Parathyroid adenoma (tissue), 2 donors: ENCODE results near the gene PBX4.

ENCODE experiments used
- H2AFZ ChIP-seq: fragments of 300-600 bp; sonication (generic); one replicate; pipeline ENCODE4 v1.7.0; 2017; ENCODE audit warnings: antibody characterized with exemption, mild to moderate bottlenecking
- H3K27ac ChIP-seq: fragments of 300-600 bp; sonication (generic); one replicate; pipeline ENCODE4 v1.7.0; 2017
- H3K27me3 ChIP-seq: fragments of 300-600 bp; sonication (generic); one replicate; pipeline ENCODE4 v1.7.0; 2017; ENCODE audit warnings: low read length; ENCODE audit not compliant: control insufficient read depth, insufficient read depth
- H3K36me3 ChIP-seq: fragments of 300-600 bp; sonication (generic); one replicate; pipeline ENCODE4 v1.7.0; 2017; ENCODE audit warnings: low read length; ENCODE audit not compliant: control insufficient read depth, insufficient read depth
- H3K4me1 ChIP-seq: fragments of 300-600 bp; sonication (generic); one replicate; pipeline ENCODE4 v1.7.0; 2017; ENCODE audit warnings: control low read depth
- H3K4me2 ChIP-seq: fragments of 300-600 bp; sonication (generic); one replicate; pipeline ENCODE4 v1.7.0; 2017; ENCODE audit warnings: low read length
- H3K4me3 ChIP-seq: fragments of 300-600 bp; sonication (generic); one replicate; pipeline ENCODE4 v1.7.0; 2017; ENCODE audit warnings: low read depth, low read length
- H3K79me2 ChIP-seq: fragments of 300-600 bp; sonication (generic); one replicate; pipeline ENCODE4 v1.7.0; 2017; ENCODE audit warnings: control low read depth
- H3K9ac ChIP-seq: fragments of 300-600 bp; sonication (generic); one replicate; pipeline ENCODE4 v1.7.0; 2017; ENCODE audit warnings: mild to moderate bottlenecking
- H3K9me3 ChIP-seq: fragments of 300-600 bp; sonication (generic); one replicate; pipeline ENCODE4 v1.7.0; 2017; ENCODE audit warnings: low read length; ENCODE audit not compliant: control insufficient read depth
- CTCF ChIP-seq: fragments of 300-600 bp; sonication (generic); IDR thresholded peaks from one replicate; pipeline ENCODE4 v1.7.0; 2017; ENCODE audit warnings: antibody characterized with exemption, mild to moderate bottlenecking
- donor health status: primary hyperparathyroidism.

Gene PBX4

GRCh38 chr19:19514881-19515641, 103.4 kb downstream of the PBX4 start, which contains the start of gene TSSK6:
TSSK6 (minus strand) TSS chr19:19515548; CDS start chr19:19515427, 121 bp downstream.
- no peak for TF ChIP-seq CTCF

GRCh38 chr19:19514215-19514657, 104.3 kb downstream of the PBX4 start:
- no peaks in the 10 kb centered on the region for H3K36me3 ChIP-seq
- no peaks in the 10 kb centered on the region for H3K27me3 ChIP-seq
- no peak overlapping the region for H3K27ac ChIP-seq
- peaks cover 10% of the 10 kb centered on the region for H3K4me1 ChIP-seq
- peak overlapping the region; percentile 35 for H3K4me2 ChIP-seq
- peaks cover 26% of the 10 kb centered on the region for H3K79me2 ChIP-seq
- no peak overlapping the region for H3K4me3 ChIP-seq
- H3K9me3 ChIP-seq: no peaks in the 10 kb centered on the region
- H2AFZ ChIP-seq: no peak overlapping the region
- no peak for TF ChIP-seq CTCF
- H3K9ac ChIP-seq: no peak overlapping the region

More at GRCh38 chr19:19514881-19515641, 103.4 kb downstream of the PBX4 start, which contains the start of gene TSSK6:
- H3K27ac ChIP-seq: peak within 1 kb of the TSS; percentile 78
- H3K4me2 ChIP-seq: peak within 1 kb of the TSS; percentile 82
- peak within 1 kb of the TSS; percentile 83 for H3K9ac ChIP-seq
- H3K4me3 ChIP-seq: peak within 1 kb of the TSS; percentile 82
- no peaks in the 10 kb centered on the region for H3K9me3 ChIP-seq
- peaks cover 10% of the 10 kb centered on the region for H3K4me1 ChIP-seq
- H3K36me3 ChIP-seq: no peaks in the 10 kb centered on the region
- H3K79me2 ChIP-seq: peaks cover 32% of the 10 kb centered on the region
- peak within 1 kb of the TSS; percentile 92 for H2AFZ ChIP-seq
- H3K27me3 ChIP-seq: no peaks in the 10 kb centered on the region

- H3K36me3 ChIP-seq: no peaks in the 10 kb centered on the region
- peaks cover 23% of the 10 kb centered on the region for H3K79me2 ChIP-seq
- H3K27me3 ChIP-seq: no peaks in the 10 kb centered on the region
- H3K4me1 ChIP-seq: peaks cover 10% of the 10 kb centered on the region
- no peak overlapping the region for H3K27ac ChIP-seq
- H3K9ac ChIP-seq: no peak overlapping the region
- no peak overlapping the region for H2AFZ ChIP-seq
- no peak for TF ChIP-seq CTCF
- H3K9me3 ChIP-seq: no peaks in the 10 kb centered on the region
- H3K4me2 ChIP-seq: peak overlapping the region; percentile 35
- H3K4me3 ChIP-seq: no peak overlapping the region
These were observed 104.8 kb downstream of the PBX4 start for GRCh38 chr19:19513682-19514081.
